Fibroblast of the aortic adventitia (primary cell): ENCODE data around the gene PLRG1. TPM values are rescaled to one million over a fixed set of nuclear protein-coding genes. Genes with fewer than 3 reads are reported as not detected.

ENCODE experiments used
- DNase-seq: peaks from one replicate; pipeline ENCODE4 v3.0.0-alpha.2; 2010; ENCODE audit warnings: low read depth
- H3K4me3 ChIP-seq: 2 replicates; pipeline ENCODE4 v1.5.1; 2011; ENCODE audit warnings: low read depth, mild to moderate bottlenecking, control low read depth, low read length, moderate library complexity
- CTCF ChIP-seq: IDR thresholded peaks from 2 replicates; pipeline ENCODE4 v1.5.1; 2011; ENCODE audit warnings: mild to moderate bottlenecking, low read length, control low read depth, inconsistent platforms; ENCODE audit not compliant: insufficient read depth
- total RNA-seq: library from RNA; depleted of rRNA; stranded (reverse); fragments of >200 nt; gene quantifications from 2 replicates; pipeline ENCODE4 v1.2.3, GENCODE V29; 2012; ENCODE audit warnings: low replicate concordance

PLRG1 gene
- total RNA-seq, 1 donor = 79.6 TPM

DNA sequence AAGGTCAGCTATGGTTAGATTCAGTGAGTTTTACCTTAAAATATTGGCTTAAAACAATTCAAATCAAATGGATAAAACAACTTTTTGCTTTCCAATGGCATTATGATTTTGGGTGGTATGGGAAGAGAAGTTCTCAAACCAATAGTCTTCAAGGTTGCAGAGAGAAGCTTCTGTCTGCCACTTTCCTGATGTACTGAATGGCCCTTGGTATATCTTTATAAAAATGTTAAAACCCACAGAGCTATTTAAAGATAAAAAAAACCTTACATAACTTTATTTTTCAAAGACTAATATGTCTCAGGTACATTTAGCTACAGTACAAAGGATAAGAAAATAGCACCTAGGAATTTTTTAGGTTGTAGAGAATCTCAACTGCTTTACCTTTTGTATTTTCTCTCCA lies 33.5 kb upstream of the PLRG1 start:
- TF ChIP-seq CTCF = no peak
- no peak overlapping the region for H3K4me3 ChIP-seq
- DNase-seq = no peak

- no peak for DNase-seq
- TF ChIP-seq CTCF = no peak
- no peak overlapping the region for H3K4me3 ChIP-seq
Measured at GRCh38 chr4:154583230-154583629, 33.0 kb upstream of the PLRG1 start.

GRCh38 chr4:154582723-154583122 lies 32.5 kb upstream of the PLRG1 start:
- no peak for DNase-seq
- no peak for TF ChIP-seq CTCF

DNA sequence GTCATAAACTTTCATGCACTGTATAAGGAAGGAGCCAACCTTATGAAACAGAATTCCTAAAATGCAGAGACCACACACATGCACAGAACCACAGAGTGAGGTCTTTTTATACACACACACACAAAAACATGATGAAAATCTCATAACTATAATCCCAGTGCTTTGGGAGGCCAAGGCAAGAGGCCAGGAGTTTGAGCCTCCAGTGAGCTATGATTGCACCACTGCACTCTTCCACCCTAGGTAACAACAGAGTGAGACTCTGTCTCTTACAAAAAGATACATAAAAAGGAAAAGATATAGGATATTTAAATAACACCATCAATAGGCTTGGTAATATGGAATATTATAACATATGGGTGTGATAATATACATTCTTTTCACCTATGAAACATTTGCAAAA lies 29.7 kb upstream of the PLRG1 start:
- no peak overlapping the region for H3K4me3 ChIP-seq
- no peak for DNase-seq
- TF ChIP-seq CTCF = no peak

More at GRCh38 chr4:154582723-154583122, 32.5 kb upstream of the PLRG1 start:
- H3K4me3 ChIP-seq = no peak overlapping the region

- no peak for DNase-seq
- H3K4me3 ChIP-seq = no peak overlapping the region
- no peak for TF ChIP-seq CTCF
Measured at GRCh38 chr4:154578919-154579318, 28.7 kb upstream of the PLRG1 start.

- H3K4me3 ChIP-seq = no peak overlapping the region
- no peak for DNase-seq
- TF ChIP-seq CTCF = no peak
Measured at GRCh38 chr4:154577324-154577723, 27.1 kb upstream of the PLRG1 start.

- H3K4me3 ChIP-seq = no peak overlapping the region
- no peak for DNase-seq
- no peak for TF ChIP-seq CTCF
Measured at GRCh38 chr4:154574311-154574710, 24.1 kb upstream of the PLRG1 start.
